Dedifferentiated amniotic fluid mesenchymal stem cell (primary cell): ENCODE measurements around the gene PODXL2.

Experiments used
- DNase-seq: peaks from one replicate; pipeline ENCODE4 v3.0.0-alpha.2; 2016; ENCODE audit errors: extremely low spot score

Gene PODXL2

GRCh38 chr3:127707851-127708411, 78.9 kb downstream of the PODXL2 start:
- DNase-seq: no peak

DNA sequence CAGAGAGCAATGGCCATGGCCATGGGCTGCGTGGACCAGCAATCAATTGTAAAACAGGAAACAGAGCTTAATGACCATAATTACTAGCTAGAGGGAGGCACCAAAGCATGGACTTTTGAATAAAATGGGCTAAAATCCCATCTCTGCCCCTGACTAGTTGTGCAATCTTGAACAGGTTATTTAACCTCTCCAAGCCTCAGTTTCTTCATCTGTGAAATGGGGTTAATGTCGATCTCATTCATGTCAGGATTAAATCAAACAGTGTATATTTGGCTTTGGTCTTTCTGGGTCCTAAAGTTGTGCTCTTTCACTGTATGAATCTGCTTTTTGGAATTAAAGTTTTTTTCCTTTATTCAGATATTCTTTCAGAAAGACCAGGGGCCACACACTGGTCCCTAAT, 79.9 kb downstream of the PODXL2 start:
- no peak for DNase-seq

DNA sequence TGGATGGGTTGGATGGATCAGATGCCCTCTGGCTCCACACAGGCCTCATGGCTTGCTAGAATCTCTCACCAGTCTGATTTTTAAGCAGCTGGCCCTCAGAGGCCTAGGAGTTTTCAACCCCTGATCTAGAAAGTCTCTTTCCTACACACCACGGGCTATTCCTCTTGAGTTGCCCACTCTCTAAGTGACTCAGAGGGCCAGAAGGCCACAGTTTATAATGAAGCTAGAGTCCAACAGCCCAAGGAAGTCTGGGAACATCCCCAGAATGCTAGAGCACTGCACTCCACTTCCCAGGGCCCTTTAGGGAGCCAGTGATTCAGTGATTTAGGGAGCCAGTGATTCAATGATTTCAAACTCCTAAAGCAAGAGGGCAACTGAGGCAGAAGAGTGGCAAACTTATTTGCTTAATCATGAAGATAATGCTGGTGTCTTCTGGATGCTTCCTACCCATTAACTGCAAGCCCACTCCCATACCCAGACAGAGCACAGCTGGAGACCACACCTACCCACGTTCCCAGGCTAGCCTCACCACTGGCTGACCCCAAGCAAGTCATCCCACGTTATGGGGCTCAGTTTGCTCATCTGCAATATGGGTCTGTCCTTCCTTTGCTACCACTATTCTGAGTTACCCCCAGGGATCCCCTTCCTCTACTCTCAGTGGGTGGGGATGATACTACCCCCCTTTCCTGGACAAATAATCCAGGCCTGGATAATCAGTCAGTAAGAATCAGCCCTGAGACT, 80.5 kb downstream of the PODXL2 start:
- DNase-seq: no peak

GRCh38 chr3:127710155-127710941, 81.4 kb downstream of the PODXL2 start:
- no peak for DNase-seq

- no peak for DNase-seq
Observed at GRCh38 chr3:127711021-127711695, 82.2 kb downstream of the PODXL2 start.

- DNase-seq: no peak
Observed at GRCh38 chr3:127711896-127712295, 82.9 kb downstream of the PODXL2 start.

GRCh38 chr3:127712461-127712860, 83.5 kb downstream of the PODXL2 start:
- no peak for DNase-seq

DNA sequence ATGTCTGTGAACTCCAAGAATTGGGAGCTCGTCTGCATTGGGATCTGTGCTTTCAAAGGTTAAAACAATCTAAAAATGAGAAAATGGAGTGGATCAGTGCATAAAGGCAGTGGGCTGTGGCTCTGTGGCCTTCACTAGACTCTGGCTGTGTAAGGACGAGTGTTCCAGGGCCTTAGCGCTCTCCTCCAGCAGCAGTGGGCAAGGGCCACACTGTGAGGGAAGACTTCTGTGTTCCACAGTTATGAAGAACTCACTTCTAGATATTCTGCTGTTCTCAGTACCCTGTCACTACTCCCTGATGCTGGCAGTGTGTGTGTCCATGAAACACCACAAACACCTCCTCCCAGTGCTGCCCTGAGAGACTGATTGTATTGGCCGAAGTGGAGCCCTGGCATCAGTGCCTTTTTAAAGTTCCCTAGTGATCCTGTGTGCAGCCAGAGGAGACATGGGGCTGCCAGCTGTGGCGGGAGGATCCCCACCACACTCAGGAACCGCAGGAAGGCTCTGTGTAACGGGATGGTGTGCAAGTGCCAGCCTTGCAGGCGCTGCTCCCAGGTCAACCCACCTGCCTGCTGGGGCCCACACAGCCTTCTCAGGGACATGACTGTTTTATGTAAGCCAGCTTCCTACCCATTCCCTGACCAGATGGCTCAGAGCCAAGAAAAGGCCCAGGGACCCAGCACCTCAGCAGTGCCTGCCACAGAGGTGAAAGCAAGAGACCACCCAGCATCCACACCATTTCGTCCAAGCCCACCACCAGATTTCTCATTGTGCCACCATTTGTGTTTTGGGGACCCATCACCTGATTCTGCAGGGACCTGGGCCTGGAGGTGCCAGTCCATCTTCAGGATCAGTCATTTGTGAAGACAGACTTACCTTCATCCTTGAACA, 84.1 kb downstream of the PODXL2 start:
- DNase-seq: no peak

- DNase-seq: no peak
Observed at GRCh38 chr3:127714125-127714571, 85.2 kb downstream of the PODXL2 start.

- no peak for DNase-seq
Observed at GRCh38 chr3:127714866-127715265, 85.9 kb downstream of the PODXL2 start.

DNA sequence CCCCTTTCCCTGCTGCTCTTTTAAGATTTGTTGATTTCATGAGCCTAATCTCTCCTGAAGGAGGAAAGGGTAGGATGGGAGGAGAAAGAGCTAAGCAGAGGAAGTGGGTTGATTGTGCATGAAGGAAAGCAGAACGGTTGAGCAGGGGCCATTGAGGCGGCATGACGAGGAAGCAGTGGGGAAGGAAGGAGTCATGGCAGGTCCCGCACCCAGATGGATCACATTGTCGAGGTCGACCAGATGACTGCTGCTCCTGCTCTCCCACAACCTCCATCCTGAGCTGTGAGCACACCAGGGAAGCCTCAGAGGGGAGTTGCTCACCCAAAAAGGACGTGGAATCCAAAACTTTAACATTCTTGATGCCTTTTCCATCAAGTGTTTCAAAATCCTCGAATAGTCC, 86.5 kb downstream of the PODXL2 start:
- no peak for DNase-seq

GRCh38 chr3:127716384-127716783, 87.4 kb downstream of the PODXL2 start:
- no peak for DNase-seq

DNA sequence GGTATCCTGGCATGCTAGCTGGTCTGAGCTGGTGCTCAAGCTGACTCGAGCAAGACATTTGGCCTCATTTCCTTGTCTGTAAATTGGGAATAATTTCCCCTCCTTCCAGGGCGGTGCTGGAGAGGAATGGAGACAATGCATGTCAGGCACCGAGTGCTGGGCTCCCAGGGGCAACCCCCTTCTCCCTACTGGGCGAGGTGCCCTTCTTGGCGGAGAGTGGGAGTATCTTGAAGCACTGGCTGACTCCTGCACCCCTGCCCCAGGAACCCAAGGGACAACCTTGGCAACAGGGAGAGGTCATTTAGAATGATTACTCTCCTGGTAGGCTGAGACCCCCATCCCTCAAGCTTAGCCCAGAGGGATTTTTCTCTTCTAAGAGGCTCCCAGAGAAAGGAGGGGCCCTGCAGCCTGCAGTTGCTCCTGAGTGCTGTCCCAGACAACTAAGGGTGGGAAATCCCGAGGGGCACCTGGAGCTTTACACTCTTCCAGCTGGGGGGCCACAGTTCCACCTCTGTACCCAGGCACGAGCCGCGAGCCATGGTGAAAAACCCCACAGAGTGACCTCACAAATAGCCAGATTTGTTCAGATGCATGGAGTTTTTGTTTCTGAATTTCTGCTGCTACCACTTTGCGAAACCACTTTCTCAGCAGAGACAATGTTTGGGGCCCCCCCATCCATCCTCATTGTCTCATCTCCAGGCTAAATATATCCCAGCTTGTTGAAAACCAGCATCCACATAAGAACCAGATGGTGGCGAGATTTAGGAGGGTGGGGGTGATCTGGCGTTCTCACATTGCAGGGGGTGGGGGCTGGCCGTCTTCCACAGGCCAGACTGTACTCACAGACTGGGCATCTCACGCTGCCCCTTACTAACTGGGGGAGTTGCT, 88.6 kb downstream of the PODXL2 start:
- DNase-seq: no peak

GRCh38 chr3:127718245-127718915, 89.4 kb downstream of the PODXL2 start:
- no peak for DNase-seq

DNA sequence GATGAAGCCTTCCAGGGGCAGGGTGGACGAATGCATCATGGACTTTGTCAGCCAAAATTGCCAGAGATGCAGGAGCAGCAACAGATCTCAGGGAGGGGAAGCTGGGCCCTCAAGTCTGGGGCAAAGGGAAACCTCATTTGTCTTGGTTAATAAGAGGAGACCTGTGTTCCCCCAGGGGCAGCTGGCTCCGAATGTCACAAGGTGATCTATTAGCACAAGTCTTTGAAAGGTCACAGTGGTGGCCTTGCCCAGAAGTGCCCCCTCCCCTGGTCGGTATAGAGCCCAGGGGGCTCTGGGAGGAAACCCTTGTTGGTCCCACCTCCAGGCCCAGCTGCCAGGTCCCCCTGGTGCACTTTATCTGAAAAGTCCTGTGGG, 89.9 kb downstream of the PODXL2 start:
- no peak for DNase-seq

DNA sequence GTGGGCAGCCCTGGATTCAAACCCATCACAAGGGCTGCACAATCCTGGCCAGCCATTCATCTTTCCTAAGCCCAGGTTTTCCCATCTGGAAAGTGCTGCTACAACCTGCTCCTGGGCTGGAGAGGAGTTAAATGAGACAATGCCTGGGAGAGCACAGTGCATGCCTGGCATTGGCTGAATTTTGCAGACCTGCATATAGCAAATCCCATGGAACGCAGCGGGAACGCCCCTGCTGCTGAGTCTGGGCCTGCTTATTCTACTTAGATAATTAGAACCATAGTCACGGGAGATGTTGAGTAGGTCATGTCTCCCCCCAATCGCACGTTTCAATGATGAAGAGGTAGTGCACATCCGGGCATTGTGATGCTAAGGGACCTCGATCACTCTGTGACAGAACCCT, 90.4 kb downstream of the PODXL2 start:
- no peak for DNase-seq

DNA sequence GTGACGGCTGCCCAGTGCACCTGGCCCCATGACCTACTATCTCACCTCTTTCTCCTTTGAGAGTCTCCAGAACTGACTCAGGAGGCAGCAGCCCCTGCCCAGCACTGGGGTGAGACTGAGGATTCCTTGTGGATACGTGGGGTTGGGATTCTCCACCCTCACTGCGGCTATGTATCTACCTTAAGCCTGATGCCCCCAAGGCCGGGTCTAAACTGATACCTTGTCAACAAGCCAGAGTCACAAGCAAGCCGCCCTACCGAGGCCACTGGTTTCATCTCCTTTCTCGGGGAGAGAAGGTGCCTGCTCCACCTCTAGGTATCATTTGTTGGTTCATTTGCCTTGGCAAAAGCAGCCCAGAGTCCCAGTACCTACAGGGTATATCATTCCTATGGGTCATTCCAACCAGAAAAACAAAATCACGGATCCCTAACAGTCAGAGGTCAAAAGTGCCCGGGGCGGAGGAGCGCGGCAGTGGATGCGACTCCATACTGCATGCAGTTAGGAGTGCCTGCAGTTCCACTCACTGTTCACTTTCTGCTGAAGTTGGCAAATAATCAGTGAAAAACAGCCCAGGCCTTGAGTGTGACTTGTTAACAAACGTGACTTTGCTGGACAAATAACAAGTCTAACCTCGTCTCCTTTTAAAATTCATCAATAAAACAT, 91.3 kb downstream of the PODXL2 start:
- DNase-seq: no peak

DNA sequence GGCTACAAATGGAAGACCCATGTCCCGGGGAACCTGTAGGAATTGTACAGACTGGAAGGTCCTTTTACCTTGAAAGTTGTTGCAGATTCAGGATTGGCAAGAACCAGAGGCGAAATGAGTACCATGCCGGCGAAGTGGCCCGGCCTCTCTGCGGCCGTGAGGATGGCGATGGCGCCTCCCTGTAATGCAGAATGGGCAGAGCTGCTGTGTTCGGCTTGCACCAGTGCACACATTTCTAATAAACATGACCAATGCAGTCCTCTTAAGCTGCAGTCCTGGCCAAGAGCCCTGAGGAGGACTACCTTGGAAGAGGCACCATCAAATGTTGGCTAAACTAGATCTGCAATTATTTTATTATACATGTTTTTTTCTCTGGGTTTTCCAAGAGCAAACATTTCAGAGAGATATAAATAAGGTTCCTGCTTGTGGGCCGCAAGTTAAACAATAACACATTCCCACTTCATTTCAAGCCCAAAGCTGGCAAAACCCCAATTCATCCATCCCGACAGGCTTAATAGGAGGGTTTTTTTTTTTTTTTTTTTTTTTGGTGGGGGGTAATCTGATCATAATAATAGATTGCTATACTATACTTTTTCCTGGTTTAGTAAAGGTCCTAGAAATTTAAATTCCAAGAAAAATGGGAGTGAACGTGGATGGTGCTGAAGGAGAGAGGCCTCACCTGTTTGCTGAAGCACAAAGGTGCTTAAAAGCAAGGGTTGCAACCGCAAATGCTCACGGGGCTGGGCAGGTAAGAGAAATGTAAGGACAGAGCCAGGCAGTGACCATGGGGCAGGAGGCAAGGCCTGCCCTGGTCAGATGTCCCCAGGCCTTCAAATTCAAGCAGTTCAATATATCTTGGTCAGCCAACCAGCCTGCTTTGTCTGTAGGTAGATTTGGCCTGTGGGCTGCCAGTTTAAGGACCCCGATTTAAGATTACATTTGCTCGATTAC, 92.3 kb downstream of the PODXL2 start:
- DNase-seq: no peak
